Panc1 (cell line): ENCODE measurements around the gene ERG.

Experiments
- CTCF ChIP-seq: fragments of 450-650 bp; IDR thresholded peaks from 2 replicates; pipeline ENCODE4 v1.5.1; 2017; ENCODE audit warnings: mild to moderate bottlenecking
- TCF7L2 ChIP-seq: IDR thresholded peaks from 2 replicates; pipeline ENCODE4 v1.6.1; 2011; ENCODE audit warnings: mild to moderate bottlenecking, low read depth, low read length, inconsistent platforms
- TF ChIP-seq, protein P1 (sequence below), 2 experiments: IDR thresholded peaks; 2 replicates each; pipeline ENCODE4 v1.6.1; 2011 to 2012; ENCODE audit warnings: low read depth in 2 of 2, control low read depth in 1 of 2, low read length in 1 of 2, mild to moderate bottlenecking in 1 of 2, moderate library complexity in 1 of 2; ENCODE audit not compliant: insufficient read depth in 1 of 2

GRCh38 chr21:38404177-38404576 is 94.1 kb downstream of the ERG start:
- TF ChIP-seq CTCF: no peak
- TF ChIP-seq, protein P1, sequence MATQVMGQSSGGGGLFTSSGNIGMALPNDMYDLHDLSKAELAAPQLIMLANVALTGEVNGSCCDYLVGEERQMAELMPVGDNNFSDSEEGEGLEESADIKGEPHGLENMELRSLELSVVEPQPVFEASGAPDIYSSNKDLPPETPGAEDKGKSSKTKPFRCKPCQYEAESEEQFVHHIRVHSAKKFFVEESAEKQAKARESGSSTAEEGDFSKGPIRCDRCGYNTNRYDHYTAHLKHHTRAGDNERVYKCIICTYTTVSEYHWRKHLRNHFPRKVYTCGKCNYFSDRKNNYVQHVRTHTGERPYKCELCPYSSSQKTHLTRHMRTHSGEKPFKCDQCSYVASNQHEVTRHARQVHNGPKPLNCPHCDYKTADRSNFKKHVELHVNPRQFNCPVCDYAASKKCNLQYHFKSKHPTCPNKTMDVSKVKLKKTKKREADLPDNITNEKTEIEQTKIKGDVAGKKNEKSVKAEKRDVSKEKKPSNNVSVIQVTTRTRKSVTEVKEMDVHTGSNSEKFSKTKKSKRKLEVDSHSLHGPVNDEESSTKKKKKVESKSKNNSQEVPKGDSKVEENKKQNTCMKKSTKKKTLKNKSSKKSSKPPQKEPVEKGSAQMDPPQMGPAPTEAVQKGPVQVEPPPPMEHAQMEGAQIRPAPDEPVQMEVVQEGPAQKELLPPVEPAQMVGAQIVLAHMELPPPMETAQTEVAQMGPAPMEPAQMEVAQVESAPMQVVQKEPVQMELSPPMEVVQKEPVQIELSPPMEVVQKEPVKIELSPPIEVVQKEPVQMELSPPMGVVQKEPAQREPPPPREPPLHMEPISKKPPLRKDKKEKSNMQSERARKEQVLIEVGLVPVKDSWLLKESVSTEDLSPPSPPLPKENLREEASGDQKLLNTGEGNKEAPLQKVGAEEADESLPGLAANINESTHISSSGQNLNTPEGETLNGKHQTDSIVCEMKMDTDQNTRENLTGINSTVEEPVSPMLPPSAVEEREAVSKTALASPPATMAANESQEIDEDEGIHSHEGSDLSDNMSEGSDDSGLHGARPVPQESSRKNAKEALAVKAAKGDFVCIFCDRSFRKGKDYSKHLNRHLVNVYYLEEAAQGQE (IDR thresholded peaks at IDR 0.05; ENCODE audit: insufficient read depth in 1 of 2, low read depth in 2 of 2, low read length in 1 of 2): no peak
- TF ChIP-seq TCF7L2: no peak
